Activated CD8-positive, alpha-beta memory T cell treated with anti-CD3 and anti-CD28 coated beads for 48 hours (primary cell): ENCODE results near the gene MCF2L.
A peak's percentile ranks its signal among the peaks of the same experiment; 100 is the strongest.

Source experiments
- DNase-seq, 3 experiments: peaks; one replicate each; pipeline ENCODE4 v3.0.0-alpha.2; 2020; ENCODE audit warnings: low read depth in 2 of 3, low spot score in 2 of 3

The MCF2L gene

DNA sequence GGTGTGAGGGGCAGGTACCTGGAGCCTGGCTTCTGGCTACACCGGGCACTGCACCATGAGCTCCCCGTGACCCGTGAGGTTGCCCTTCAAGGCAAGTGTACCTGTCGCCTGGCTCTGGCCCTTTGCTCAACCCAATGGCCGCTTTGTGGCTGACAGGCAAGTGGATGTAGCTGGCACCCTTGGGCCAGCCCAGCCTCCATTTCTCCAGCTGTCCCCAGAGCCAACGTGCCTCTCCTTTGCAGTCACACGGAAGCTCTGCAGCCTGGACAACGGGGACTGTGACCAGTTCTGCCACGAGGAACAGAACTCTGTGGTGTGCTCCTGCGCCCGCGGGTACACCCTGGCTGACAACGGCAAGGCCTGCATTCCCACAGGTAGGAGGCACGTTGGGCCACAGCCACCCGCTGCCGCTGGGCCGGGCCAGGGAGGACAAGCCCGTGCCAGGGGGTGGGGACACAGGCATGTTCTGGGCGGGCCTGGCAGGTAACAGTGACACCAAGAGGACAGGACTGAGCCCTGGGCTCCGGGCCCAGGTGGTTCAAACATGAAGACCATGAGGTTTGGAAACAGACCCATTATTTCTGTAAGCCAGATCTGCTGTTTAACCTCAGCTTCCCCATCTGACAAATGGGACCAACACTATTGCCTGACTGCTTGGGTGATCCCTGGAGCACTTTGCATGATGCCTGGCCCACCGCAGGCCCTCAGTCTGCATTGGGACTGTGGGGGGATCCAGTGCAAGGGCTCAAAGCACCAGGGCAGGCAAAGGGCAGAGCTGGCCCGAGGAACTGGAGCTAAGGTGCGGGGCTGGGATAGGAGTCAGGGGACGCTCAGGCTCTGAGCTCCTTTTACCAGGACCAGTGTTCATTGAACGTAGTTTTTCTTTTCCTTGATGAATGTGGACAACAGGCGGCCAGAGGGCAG is 171.9 kb downstream of the MCF2L start:
- no peak for DNase-seq

DNA sequence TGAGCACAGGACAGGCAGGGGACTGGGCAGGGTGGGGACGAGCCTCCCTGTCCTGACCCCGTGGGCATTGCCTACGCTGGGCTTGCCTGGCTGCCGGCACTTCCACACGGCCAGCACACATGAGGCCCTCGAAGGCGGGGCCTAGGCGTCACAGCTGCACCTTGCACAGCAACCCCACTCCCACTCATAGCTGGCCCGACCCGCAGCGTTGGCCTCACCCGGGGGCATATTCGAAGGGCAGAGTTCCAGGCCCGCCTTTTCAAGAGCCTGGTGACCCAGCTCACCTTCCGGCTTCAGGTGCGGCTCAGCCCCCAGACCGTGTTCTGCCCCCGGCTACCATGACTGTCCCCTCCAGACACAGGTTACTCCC is 172.6 kb downstream of the MCF2L start:
- DNase-seq, result no peak

DNA sequence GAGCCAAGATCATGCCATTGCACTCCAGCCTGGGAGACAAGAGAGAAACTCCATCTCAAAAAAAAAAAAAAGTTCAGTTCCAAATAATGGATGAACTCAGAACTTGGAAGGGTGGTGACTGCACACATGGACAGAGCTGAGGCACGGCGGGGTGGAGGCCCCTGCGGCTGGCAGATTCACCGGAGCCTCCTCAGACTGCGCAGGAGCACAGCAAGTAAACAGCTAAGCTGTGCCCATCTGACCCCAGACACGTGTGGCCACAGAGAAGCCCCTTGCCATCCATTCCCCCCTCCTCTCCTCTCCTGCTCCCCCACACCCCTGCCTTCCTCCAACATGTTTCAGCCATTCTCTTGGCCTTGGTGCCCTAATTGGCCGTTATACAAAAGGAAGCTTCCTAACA is 173.9 kb downstream of the MCF2L start:
- DNase-seq, result no peak

DNA sequence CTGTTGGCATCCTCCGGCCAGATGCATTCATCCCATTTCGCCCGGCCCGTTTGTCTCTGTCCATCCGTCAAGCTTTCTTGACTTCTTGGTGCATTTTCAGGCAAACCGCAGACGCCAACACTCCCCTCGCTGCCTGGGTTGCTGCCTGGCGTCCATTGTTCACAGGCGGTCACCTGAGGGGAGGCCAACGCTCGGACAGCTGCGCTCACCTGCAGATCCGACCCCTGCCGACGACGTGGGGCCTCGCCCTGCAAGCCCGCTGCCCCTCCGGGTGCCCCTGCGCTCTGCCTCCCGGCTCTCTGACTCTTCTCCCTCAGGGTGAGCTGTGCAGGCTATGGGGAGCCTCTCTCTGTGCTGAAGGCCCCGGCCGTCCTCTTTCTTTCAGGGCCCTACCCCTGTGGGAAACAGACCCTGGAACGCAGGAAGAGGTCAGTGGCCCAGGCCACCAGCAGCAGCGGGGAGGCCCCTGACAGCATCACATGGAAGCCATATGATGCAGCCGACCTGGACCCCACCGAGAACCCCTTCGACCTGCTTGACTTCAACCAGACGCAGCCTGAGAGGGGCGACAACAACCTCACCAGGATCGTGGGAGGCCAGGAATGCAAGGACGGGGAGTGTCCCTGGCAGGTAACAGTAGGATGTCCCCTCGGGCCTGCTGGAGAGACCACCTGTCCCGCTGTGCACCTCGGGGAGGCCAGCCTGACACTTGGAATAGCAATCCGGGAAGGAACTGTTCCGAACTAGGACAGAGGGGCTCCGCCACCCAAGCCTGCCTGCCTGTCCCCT is 174.6 kb downstream of the MCF2L start:
- DNase-seq, result no peak

DNA sequence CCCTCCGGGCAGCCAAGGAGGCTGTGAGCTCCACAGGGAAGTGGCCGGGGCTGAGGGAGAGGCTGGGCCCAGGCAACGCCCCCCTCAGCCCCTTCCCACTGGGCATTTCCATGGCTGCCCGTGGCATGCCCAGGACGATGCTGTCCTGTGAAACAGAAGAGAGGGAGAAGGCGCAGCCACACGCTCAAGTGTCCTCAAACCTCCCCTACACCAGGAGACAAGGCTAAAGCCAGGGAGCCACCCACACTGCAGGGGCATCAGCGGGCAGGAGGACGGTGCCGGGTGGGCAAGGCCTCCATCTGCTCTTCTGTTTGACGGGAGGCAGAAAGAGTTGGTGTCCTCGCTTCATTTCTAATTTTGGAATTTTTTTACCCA is 175.2 kb downstream of the MCF2L start:
- no peak for DNase-seq

DNA sequence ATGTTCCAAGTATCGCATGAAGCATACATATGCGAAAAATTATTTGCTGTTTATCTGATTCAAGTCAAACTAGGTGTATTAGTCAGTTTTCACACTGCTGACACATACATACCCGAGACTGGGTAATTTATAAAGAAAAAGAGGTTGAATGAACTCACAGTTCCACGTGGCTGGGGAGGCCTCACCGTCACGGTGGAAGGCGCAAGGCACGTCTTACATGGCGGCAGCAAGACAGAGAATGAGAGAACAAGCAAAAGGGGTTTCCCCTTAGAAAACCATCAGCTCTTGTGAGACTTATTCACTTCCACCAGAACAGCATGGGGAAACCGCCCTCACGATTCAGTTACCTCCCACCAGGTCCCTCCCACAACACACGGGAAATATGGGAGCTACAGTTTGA is 176.5 kb downstream of the MCF2L start:
- peak in 1 of 3 experiments; percentile 34 for DNase-seq

DNA sequence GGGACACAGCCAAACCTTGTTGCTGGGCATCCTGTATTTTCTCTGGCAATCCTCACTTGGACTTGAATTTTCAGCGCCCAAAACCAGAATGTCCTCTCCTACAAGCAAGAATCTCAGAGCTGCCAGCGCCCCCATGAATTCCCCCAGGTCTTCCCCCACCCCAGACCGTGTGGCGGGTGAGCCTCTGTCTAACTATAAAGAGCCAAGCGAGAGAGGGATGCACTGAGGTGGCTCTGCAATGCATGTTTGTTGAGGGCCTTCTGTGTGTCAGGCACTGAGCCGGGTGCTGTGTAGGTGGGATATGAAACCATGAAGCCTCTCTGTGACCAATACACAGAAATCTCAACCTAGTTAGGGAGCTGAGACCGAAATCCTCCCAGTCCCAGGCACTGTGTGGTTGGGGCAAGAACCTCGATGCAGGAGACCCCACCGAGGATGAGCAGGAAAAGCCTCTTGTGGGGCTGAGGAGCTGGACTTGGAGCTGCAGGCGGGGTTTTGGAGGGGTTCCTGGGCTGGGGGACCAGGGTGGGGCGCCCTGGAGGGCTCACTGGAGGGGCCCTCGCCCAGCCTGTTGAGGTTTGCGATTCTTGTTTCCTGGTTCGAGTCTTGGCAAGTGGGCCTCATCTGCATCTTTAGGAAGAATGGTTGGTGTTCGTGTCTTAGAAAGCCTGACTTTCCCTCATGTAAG is 177.0 kb downstream of the MCF2L start:
- DNase-seq, result no peak

DNA sequence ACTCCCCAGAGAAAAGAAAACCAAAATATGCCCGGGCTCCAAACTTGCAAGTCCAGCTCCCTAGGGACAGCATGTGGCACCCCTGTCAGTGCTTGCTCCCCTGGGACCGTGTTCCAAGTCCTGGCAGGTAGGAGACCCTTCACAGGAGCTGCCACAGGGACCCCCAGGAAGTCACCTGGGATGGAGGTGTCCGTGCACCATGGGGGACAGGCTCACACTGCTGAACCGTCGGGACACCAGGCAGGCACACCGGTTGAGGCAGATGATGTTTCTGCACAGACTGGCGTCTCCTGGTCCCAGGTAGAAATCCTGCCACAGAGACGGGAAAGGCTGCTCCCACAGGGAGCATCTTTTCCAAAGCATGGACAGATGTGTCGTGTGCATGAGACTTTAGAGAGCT is 177.7 kb downstream of the MCF2L start:
- no peak for DNase-seq

DNA sequence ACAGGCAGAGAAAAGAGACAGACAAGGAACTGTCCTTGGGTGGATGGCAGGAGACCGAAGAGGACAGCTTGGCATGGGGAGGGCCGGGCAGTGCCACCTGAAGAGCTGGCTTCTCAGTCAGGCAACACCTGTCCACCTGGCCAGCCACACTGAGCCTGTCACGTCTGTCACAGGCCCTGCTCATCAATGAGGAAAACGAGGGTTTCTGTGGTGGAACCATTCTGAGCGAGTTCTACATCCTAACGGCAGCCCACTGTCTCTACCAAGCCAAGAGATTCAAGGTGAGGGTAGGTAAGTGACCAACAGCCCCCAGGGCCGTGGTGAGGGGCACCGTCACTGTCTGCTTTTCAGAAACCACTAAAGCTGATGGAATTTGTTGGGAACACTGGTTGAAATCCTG is 178.2 kb downstream of the MCF2L start:
- DNase-seq, result no peak

DNA sequence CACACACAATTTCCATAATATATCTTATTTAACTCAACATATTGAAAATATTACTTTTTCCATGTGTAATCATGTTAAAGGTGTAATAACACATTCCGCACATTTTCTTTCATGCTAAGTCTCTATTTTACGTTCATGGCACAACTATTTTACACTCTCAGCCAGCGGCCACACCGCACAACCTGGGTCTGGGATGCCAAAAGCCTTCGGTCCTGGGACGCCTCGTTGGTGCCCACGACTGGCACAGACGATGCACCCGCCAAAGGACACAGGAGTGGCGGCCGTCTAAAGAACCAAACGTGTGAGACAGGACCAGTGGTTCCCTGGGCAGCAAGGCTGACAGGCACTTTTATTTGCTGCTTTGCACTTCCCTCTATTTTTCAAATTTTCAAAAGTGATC is 179.4 kb downstream of the MCF2L start:
- no peak for DNase-seq

DNA sequence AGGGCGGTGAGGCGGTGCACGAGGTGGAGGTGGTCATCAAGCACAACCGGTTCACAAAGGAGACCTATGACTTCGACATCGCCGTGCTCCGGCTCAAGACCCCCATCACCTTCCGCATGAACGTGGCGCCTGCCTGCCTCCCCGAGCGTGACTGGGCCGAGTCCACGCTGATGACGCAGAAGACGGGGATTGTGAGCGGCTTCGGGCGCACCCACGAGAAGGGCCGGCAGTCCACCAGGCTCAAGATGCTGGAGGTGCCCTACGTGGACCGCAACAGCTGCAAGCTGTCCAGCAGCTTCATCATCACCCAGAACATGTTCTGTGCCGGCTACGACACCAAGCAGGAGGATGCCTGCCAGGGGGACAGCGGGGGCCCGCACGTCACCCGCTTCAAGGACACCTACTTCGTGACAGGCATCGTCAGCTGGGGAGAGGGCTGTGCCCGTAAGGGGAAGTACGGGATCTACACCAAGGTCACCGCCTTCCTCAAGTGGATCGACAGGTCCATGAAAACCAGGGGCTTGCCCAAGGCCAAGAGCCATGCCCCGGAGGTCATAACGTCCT is 180.0 kb downstream of the MCF2L start:
- no peak for DNase-seq
